Amniotic stem cell (primary cell): Measurements from ENCODE around the gene TRIM77.
"Not testable (repeated sequence)": the region's sequence is repeated elsewhere in the genome, so short reads cannot be mapped to it uniquely, and the experiment has no call there.

Source experiments
- DNase-seq: peaks from one replicate; lab custom pipeline; 2025; lab: John Stamatoyannopoulos, UW

The TRIM77 gene

GRCh38 chr11:89709999-89710398, at the start of gene TRIM77:
TSS of gene TRIM77 (plus strand) at chr11:89710299. CDS start at chr11:89710299, 0 bp downstream.
- not testable (repeated sequence) for DNase-seq

GRCh38 chr11:89667001-89667400, 43.1 kb upstream of the TRIM77 start:
- DNase-seq = no peak

- not testable (repeated sequence) for DNase-seq
Measured at GRCh38 chr11:89668158-89668557, 41.9 kb upstream of the TRIM77 start.

GRCh38 chr11:89669586-89669985, 40.5 kb upstream of the TRIM77 start:
- DNase-seq = not testable (repeated sequence)

- not testable (repeated sequence) for DNase-seq
Measured at GRCh38 chr11:89669993-89670669, 40.0 kb upstream of the TRIM77 start.

- not testable (repeated sequence) for DNase-seq
Measured at GRCh38 chr11:89672547-89672946, 37.6 kb upstream of the TRIM77 start.

GRCh38 chr11:89673380-89673779, 36.7 kb upstream of the TRIM77 start:
- not testable (repeated sequence) for DNase-seq

- not testable (repeated sequence) for DNase-seq
Measured at GRCh38 chr11:89675383-89675782, 34.7 kb upstream of the TRIM77 start.

- not testable (repeated sequence) for DNase-seq
Measured at GRCh38 chr11:89675948-89676347, 34.2 kb upstream of the TRIM77 start.

GRCh38 chr11:89707080-89707479, 3.0 kb upstream of the TRIM77 start:
- not testable (repeated sequence) for DNase-seq

- DNase-seq = not testable (repeated sequence)
Measured at GRCh38 chr11:89724866-89725498, 14.9 kb downstream of the TRIM77 start.

- not testable (repeated sequence) for DNase-seq
Measured at GRCh38 chr11:89730215-89730614, 20.1 kb downstream of the TRIM77 start.

- DNase-seq = no peak
Measured at GRCh38 chr11:89736566-89736965, 26.5 kb downstream of the TRIM77 start.

- no peak for DNase-seq
Measured at GRCh38 chr11:89737116-89737515, 27.0 kb downstream of the TRIM77 start.

- DNase-seq = not testable (repeated sequence)
Measured at GRCh38 chr11:89741406-89741805, 31.3 kb downstream of the TRIM77 start.

- not testable (repeated sequence) for DNase-seq
Measured at GRCh38 chr11:89744158-89744557, 34.1 kb downstream of the TRIM77 start.

GRCh38 chr11:89750822-89751221, 40.7 kb downstream of the TRIM77 start:
- not testable (repeated sequence) for DNase-seq
